SK-N-SH treated with all-trans-retinoic acid at 6 μM for 48 hours (cell line): ENCODE measurements around the gene TWF2.

Experiments
- ATAC-seq: fragments of 200-7000 bp; cut with Tn5 transposase; 3 replicates; pipeline ENCODE4 v1.9.1; 2020; ENCODE audit warnings: mild to moderate bottlenecking, moderate library complexity
- ARNTL ChIP-seq: fragments of 450-650 bp; formaldehyde crosslinking; IDR thresholded peaks from 2 replicates; pipeline ENCODE4 v1.5.0; 2020; ENCODE audit warnings: low read depth, mild to moderate bottlenecking, moderate library complexity, borderline replicate concordance
- BACH2 ChIP-seq: fragments of 250-450 bp; sonication (Bioruptor Pico); IDR thresholded peaks from 2 replicates; pipeline ENCODE4 v1.9.0; 2021; ENCODE audit warnings: mild to moderate bottlenecking, borderline replicate concordance
- CSDC2 ChIP-seq: fragments of 250-450 bp; sonication (Bioruptor Pico); IDR thresholded peaks from 2 replicates; pipeline ENCODE4 v1.5.0; 2020; ENCODE audit warnings: mild to moderate bottlenecking, moderate library complexity
- ESRRG ChIP-seq: fragments of 250-450 bp; sonication (Bioruptor Pico); IDR thresholded peaks from 2 replicates; pipeline ENCODE4 v1.6.1; 2021; ENCODE audit warnings: mild to moderate bottlenecking
- GLIS3 ChIP-seq: fragments of 250-450 bp; sonication (Bioruptor Pico); IDR thresholded peaks from 2 replicates; pipeline ENCODE4 v1.5.0; 2020; ENCODE audit warnings: mild to moderate bottlenecking, moderate library complexity
- ISL1 ChIP-seq: fragments of 250-450 bp; sonication (Bioruptor Pico); IDR thresholded peaks from 2 replicates; pipeline ENCODE4 v2.1.2; 2022; ENCODE audit warnings: mild to moderate bottlenecking, moderate library complexity
- PPARA ChIP-seq: fragments of 250-450 bp; sonication (Bioruptor Pico); IDR thresholded peaks from 2 replicates; pipeline ENCODE4 v1.5.0; 2020; ENCODE audit warnings: mild to moderate bottlenecking, borderline replicate concordance
- RARB ChIP-seq: fragments of 250-450 bp; sonication (Bioruptor Pico); IDR thresholded peaks from 2 replicates; pipeline ENCODE4 v1.8.0; 2021; ENCODE audit warnings: mild to moderate bottlenecking, moderate library complexity
- SNAI2 ChIP-seq: fragments of 250-450 bp; sonication (Bioruptor Pico); IDR thresholded peaks from 2 replicates; pipeline ENCODE4 v1.5.0; 2020; ENCODE audit warnings: mild to moderate bottlenecking, moderate library complexity
- TCF4 ChIP-seq: fragments of 250-450 bp; sonication (Bioruptor Pico); IDR thresholded peaks from 2 replicates; pipeline ENCODE4 v1.8.0; 2021; ENCODE audit warnings: mild to moderate bottlenecking, moderate library complexity, borderline replicate concordance
- TOX ChIP-seq: fragments of 250-450 bp; sonication (Bioruptor Pico); IDR thresholded peaks from 2 replicates; pipeline ENCODE4 v1.8.0; 2021; ENCODE audit warnings: mild to moderate bottlenecking, moderate library complexity, borderline replicate concordance
- ZC3H10 ChIP-seq: fragments of 250-450 bp; sonication (Bioruptor Pico); IDR thresholded peaks from 2 replicates; pipeline ENCODE4 v1.5.1; 2021; ENCODE audit warnings: mild to moderate bottlenecking, moderate library complexity
- ZFP3 ChIP-seq: fragments of 250-450 bp; sonication (Bioruptor Pico); IDR thresholded peaks from 2 replicates; pipeline ENCODE4 v1.5.0; 2020; ENCODE audit warnings: mild to moderate bottlenecking, moderate library complexity
- ZFP30 ChIP-seq: fragments of 450-650 bp; formaldehyde crosslinking; IDR thresholded peaks from 2 replicates; pipeline ENCODE4 v1.5.0; 2022; ENCODE audit warnings: mild to moderate bottlenecking, moderate library complexity
- ZNF565 ChIP-seq: fragments of 450-650 bp; formaldehyde crosslinking; conservative IDR thresholded peaks from 2 replicates; pipeline ENCODE4 v1.5.0; 2020; ENCODE audit warnings: low read depth, mild to moderate bottlenecking, moderate library complexity
- ZNF70 ChIP-seq: fragments of 450-650 bp; formaldehyde crosslinking; IDR thresholded peaks from 2 replicates; pipeline ENCODE4 v1.5.0; 2020; ENCODE audit warnings: mild to moderate bottlenecking, moderate library complexity
- ZNF8 ChIP-seq: fragments of 450-650 bp; formaldehyde crosslinking; IDR thresholded peaks from 2 replicates; pipeline ENCODE4 v1.5.0; 2020; ENCODE audit warnings: mild to moderate bottlenecking, moderate library complexity
- TF ChIP-seq, protein P1 (sequence below): fragments of 250-450 bp; sonication (Bioruptor Pico); IDR thresholded peaks from 2 replicates; pipeline ENCODE4 v1.5.1; 2020; ENCODE audit warnings: low read depth, mild to moderate bottlenecking, moderate library complexity
- TF ChIP-seq, protein P2 (sequence below): fragments of 250-450 bp; sonication (Bioruptor Pico); IDR thresholded peaks from 2 replicates; pipeline ENCODE4 v1.8.0; 2020; ENCODE audit warnings: mild to moderate bottlenecking, moderate library complexity, borderline replicate concordance
- TF ChIP-seq, protein P3 (sequence below): fragments of 250-450 bp; sonication (Bioruptor Pico); IDR thresholded peaks from 2 replicates; pipeline ENCODE4 v1.8.0; 2021; ENCODE audit warnings: low read depth, mild to moderate bottlenecking, moderate library complexity, borderline replicate concordance
- TF ChIP-seq, protein P4 (sequence below): fragments of 250-450 bp; sonication (Bioruptor Pico); IDR thresholded peaks from 2 replicates; pipeline ENCODE4 v1.5.0; 2020; ENCODE audit warnings: mild to moderate bottlenecking, moderate library complexity
- TF ChIP-seq, protein P5 (sequence below): fragments of 250-450 bp; sonication (Bioruptor Pico); IDR thresholded peaks from 2 replicates; pipeline ENCODE4 v1.5.1; 2021; ENCODE audit warnings: mild to moderate bottlenecking, moderate library complexity

Gene TWF2

DNA sequence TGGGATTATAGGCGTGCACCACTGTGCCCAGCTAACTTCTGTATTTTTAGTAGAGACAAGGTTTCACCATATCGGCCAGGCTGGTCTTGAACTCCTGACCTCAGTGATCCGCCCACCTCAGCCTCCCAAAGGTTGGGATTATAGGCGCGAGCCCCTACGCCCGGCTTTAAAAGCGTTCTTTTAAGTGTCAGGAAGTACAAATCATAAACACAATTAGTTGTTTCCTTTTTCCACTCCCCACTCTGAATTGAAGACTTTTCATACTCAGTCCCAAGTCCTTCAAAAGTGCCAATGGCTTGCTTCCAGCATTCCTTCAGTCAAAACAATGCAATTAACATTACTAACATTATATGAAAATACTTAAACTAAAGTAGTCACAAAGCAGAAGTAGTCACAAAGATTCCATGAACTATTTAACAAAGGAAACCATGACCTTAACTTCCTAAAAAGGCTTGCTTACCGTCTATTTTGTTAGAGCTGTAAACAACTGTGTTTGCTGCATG, 31.3 kb upstream of the TWF2 start:
- ATAC-seq: no peak
- TF ChIP-seq ZNF70 (CRISPR knock-in tag): no peak
- no peak for TF ChIP-seq ARNTL (CRISPR knock-in tag)
- TF ChIP-seq TOX (CRISPR knock-in tag): no peak
- TF ChIP-seq SNAI2 (CRISPR knock-in tag): no peak

DNA sequence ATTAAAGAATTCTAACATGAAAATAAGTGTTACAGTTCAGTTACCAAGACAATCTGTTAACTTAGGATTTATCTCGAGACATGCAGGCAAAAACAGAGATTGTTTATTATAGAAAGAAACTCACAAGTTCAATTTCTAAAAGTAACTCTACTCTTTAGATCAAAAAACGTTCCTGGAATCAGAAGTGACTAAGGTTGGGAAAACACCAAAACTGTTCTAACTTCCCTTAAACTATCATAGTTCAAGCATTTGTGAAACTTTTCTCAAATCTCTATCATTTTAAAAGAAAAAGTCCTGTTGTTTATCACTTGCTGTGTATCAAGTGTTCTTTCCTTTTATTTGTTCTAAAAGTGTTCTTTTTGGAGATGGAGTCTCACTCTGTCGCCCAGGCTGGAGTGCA, 30.8 kb upstream of the TWF2 start:
- TF ChIP-seq, protein P1, sequence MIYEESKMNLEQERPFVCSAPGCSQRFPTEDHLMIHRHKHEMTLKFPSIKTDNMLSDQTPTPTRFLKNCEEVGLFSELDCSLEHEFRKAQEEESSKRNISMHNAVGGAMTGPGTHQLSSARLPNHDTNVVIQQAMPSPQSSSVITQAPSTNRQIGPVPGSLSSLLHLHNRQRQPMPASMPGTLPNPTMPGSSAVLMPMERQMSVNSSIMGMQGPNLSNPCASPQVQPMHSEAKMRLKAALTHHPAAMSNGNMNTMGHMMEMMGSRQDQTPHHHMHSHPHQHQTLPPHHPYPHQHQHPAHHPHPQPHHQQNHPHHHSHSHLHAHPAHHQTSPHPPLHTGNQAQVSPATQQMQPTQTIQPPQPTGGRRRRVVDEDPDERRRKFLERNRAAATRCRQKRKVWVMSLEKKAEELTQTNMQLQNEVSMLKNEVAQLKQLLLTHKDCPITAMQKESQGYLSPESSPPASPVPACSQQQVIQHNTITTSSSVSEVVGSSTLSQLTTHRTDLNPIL (CRISPR knock-in tag): no peak
- TF ChIP-seq BACH2 (CRISPR knock-in tag): no peak
- ATAC-seq: no peak

DNA sequence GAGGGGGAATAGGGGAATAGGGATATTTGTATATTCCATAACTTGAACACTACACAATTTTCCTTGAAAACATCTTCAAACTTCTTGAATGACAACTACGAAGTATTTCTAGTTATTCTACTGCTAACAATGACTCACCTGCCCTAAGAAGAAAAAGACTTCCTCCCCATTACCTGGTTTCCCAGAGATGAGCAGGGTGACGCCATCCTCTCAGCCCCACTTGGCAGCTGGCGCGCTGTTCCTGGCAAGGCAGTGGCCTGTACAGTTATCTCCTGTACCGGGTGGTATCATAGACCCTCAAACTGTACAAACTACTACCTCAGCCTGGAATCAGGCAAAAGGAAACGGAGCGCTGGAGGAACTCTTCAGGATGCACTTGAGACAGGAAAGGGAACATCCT, 29.1 kb upstream of the TWF2 start:
- ATAC-seq: no peak
- TF ChIP-seq CSDC2 (no peak), ZFP30 (CRISPR knock-in tag) (no peak), ZFP3 (CRISPR knock-in tag) (no peak), ARNTL (CRISPR knock-in tag) (no peak), PPARA (CRISPR knock-in tag) (no peak), GLIS3 (CRISPR knock-in tag) (no peak), ESRRG (CRISPR knock-in tag) (no peak), ZNF8 (CRISPR knock-in tag) (no peak), TOX (CRISPR knock-in tag) (no peak), ISL1 (CRISPR knock-in tag) (no peak), BACH2 (CRISPR knock-in tag) (no peak), ZNF70 (CRISPR knock-in tag) (no peak), SNAI2 (CRISPR knock-in tag) (no peak), TCF4 (CRISPR knock-in tag) (no peak), RARB (CRISPR knock-in tag) (no peak)
- TF ChIP-seq, protein P1 (CRISPR knock-in tag): no peak
- TF ChIP-seq, protein P2, sequence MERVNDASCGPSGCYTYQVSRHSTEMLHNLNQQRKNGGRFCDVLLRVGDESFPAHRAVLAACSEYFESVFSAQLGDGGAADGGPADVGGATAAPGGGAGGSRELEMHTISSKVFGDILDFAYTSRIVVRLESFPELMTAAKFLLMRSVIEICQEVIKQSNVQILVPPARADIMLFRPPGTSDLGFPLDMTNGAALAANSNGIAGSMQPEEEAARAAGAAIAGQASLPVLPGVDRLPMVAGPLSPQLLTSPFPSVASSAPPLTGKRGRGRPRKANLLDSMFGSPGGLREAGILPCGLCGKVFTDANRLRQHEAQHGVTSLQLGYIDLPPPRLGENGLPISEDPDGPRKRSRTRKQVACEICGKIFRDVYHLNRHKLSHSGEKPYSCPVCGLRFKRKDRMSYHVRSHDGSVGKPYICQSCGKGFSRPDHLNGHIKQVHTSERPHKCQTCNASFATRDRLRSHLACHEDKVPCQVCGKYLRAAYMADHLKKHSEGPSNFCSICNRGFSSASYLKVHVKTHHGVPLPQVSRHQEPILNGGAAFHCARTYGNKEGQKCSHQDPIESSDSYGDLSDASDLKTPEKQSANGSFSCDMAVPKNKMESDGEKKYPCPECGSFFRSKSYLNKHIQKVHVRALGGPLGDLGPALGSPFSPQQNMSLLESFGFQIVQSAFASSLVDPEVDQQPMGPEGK (CRISPR knock-in tag): no peak
- TF ChIP-seq, protein P3, sequence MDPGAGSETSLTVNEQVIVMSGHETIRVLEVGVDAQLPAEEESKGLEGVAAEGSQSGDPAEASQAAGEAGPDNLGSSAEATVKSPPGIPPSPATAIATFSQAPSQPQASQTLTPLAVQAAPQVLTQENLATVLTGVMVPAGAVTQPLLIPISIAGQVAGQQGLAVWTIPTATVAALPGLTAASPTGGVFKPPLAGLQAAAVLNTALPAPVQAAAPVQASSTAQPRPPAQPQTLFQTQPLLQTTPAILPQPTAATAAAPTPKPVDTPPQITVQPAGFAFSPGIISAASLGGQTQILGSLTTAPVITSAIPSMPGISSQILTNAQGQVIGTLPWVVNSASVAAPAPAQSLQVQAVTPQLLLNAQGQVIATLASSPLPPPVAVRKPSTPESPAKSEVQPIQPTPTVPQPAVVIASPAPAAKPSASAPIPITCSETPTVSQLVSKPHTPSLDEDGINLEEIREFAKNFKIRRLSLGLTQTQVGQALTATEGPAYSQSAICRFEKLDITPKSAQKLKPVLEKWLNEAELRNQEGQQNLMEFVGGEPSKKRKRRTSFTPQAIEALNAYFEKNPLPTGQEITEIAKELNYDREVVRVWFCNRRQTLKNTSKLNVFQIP: no peak
- TF ChIP-seq, protein P4, sequence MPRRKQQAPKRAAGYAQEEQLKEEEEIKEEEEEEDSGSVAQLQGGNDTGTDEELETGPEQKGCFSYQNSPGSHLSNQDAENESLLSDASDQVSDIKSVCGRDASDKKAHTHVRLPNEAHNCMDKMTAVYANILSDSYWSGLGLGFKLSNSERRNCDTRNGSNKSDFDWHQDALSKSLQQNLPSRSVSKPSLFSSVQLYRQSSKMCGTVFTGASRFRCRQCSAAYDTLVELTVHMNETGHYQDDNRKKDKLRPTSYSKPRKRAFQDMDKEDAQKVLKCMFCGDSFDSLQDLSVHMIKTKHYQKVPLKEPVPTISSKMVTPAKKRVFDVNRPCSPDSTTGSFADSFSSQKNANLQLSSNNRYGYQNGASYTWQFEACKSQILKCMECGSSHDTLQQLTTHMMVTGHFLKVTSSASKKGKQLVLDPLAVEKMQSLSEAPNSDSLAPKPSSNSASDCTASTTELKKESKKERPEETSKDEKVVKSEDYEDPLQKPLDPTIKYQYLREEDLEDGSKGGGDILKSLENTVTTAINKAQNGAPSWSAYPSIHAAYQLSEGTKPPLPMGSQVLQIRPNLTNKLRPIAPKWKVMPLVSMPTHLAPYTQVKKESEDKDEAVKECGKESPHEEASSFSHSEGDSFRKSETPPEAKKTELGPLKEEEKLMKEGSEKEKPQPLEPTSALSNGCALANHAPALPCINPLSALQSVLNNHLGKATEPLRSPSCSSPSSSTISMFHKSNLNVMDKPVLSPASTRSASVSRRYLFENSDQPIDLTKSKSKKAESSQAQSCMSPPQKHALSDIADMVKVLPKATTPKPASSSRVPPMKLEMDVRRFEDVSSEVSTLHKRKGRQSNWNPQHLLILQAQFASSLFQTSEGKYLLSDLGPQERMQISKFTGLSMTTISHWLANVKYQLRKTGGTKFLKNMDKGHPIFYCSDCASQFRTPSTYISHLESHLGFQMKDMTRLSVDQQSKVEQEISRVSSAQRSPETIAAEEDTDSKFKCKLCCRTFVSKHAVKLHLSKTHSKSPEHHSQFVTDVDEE (CRISPR knock-in tag): no peak

DNA sequence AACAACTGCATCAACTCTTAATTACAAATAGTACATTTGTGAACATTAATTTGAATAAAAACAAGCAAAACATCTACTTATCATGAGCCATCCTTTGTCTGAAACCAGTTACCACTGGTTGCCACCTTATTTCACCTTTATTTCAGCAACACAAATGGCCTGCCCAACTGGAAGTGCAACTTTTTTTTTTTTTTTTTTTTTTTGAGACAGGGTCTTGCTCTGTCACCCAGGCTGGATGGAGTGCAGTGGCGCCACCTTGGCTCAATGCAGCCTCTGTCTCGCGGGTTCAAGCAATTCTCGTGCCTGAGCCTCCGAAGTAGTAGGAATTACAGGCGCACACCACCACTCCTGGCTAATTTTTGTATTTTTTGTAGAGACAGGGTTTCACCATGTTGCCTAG, 26.4 kb upstream of the TWF2 start:
- no peak for ATAC-seq
- TF ChIP-seq ZC3H10 (no peak), SNAI2 (CRISPR knock-in tag) (no peak), TOX (CRISPR knock-in tag) (no peak), ZNF565 (CRISPR knock-in tag) (no peak), RARB (CRISPR knock-in tag) (no peak), ZNF8 (CRISPR knock-in tag) (no peak), ZFP30 (CRISPR knock-in tag) (no peak), ZNF70 (CRISPR knock-in tag) (no peak)
- TF ChIP-seq, protein P1 (CRISPR knock-in tag): no peak
- TF ChIP-seq, protein P5, sequence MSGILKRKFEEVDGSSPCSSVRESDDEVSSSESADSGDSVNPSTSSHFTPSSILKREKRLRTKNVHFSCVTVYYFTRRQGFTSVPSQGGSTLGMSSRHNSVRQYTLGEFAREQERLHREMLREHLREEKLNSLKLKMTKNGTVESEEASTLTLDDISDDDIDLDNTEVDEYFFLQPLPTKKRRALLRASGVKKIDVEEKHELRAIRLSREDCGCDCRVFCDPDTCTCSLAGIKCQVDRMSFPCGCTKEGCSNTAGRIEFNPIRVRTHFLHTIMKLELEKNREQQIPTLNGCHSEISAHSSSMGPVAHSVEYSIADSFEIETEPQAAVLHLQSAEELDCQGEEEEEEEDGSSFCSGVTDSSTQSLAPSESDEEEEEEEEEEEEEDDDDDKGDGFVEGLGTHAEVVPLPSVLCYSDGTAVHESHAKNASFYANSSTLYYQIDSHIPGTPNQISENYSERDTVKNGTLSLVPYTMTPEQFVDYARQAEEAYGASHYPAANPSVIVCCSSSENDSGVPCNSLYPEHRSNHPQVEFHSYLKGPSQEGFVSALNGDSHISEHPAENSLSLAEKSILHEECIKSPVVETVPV (CRISPR knock-in tag): no peak
- TF ChIP-seq, protein P2 (CRISPR knock-in tag): no peak
